PC-9 (cell line): ENCODE measurements around the gene C9. TPM values are rescaled to one million over a fixed set of nuclear protein-coding genes. Genes with fewer than 3 reads are reported as not detected.

Experiments used
- BruUV-seq: library from RNA; stranded (reverse); fragments of 400-500 nt; replicated peaks from 2 replicates; lab custom pipeline; 2021; lab: Mats Ljungman, UMichigan
- CTCF ChIA-PET: fragments of 300-600 bp; sonication (Branson Sonifier 250); formaldehyde crosslinking; loops from one replicate; lab custom pipeline; 2022; ENCODE audit warnings: antibody characterized with exemption; lab: Charles Lee
- POLR2A ChIA-PET: fragments of 300-600 bp; sonication (Branson Sonifier 250); formaldehyde crosslinking; loops from one replicate; lab custom pipeline; 2022; ENCODE audit warnings: antibody characterized with exemption; ENCODE audit not compliant: unreplicated experiment; lab: Charles Lee
- DNase-seq, 2 experiments: peaks; one replicate each; pipeline versions ENCODE4 v3.0.0 to v3.0.0-alpha.2; 2015 to 2022; ENCODE audit warnings: mixed read lengths in 1 of 2
- H2AFZ ChIP-seq: fragments of 200-600 bp; sonication (generic); 2 replicates; pipeline ENCODE4 v1.8.1; 2017; ENCODE audit warnings: antibody characterized with exemption
- H3F3A ChIP-seq: fragments of 200-600 bp; sonication (generic); 2 replicates; pipeline ENCODE4 v1.8.1; 2017; ENCODE audit warnings: antibody characterized with exemption, mild to moderate bottlenecking, low read depth; ENCODE audit not compliant: insufficient read depth
- H3K27ac ChIP-seq: fragments of 200-600 bp; sonication (generic); 2 replicates; pipeline ENCODE4 v1.6.1; 2016; ENCODE audit warnings: mixed run types
- H3K27me3 ChIP-seq: fragments of 200-600 bp; sonication (generic); 2 replicates; pipeline ENCODE4 v1.6.1; 2016; ENCODE audit warnings: low read depth, mixed run types; ENCODE audit not compliant: insufficient read depth
- H3K36me3 ChIP-seq: fragments of 200-600 bp; sonication (generic); 2 replicates; pipeline ENCODE4 v1.6.1; 2016; ENCODE audit warnings: low read depth, mixed run types
- H3K4me1 ChIP-seq: fragments of 200-600 bp; sonication (generic); replicated peaks from 2 replicates; pipeline ENCODE4 v1.6.1; 2016; ENCODE audit warnings: mixed run types; ENCODE audit not compliant: insufficient read depth
- H3K4me2 ChIP-seq: fragments of 200-600 bp; sonication (generic); 2 replicates; pipeline ENCODE4 v1.6.1; 2017; ENCODE audit warnings: mixed run types
- H3K4me3 ChIP-seq: fragments of 200-600 bp; sonication (generic); 2 replicates; pipeline ENCODE4 v1.6.1; 2016; ENCODE audit warnings: mixed run types
- H3K79me2 ChIP-seq: fragments of 200-600 bp; sonication (generic); 2 replicates; pipeline ENCODE4 v1.6.1; 2017; ENCODE audit warnings: low read depth, mixed run types
- H3K9me2 ChIP-seq: fragments of 200-600 bp; sonication (generic); 2 replicates; pipeline ENCODE4 v1.8.1; 2017; ENCODE audit warnings: mild to moderate bottlenecking; ENCODE audit not compliant: insufficient read depth
- H3K9me3 ChIP-seq: fragments of 200-600 bp; sonication (generic); 2 replicates; pipeline ENCODE4 v1.8.1; 2016; ENCODE audit warnings: low read depth; ENCODE audit not compliant: insufficient read depth
- H4K20me1 ChIP-seq: fragments of 200-600 bp; sonication (generic); 2 replicates; pipeline ENCODE4 v1.8.1; 2017; ENCODE audit not compliant: insufficient read depth
- CTCF ChIP-seq: fragments of 200-600 bp; sonication (generic); conservative IDR thresholded peaks from 2 replicates; pipeline ENCODE4 v1.6.1; 2017; ENCODE audit warnings: mixed run types, antibody characterized with exemption, mild to moderate bottlenecking, moderate library complexity
- EZH2 ChIP-seq: fragments of 200-600 bp; sonication (generic); IDR thresholded peaks from 2 replicates; pipeline ENCODE4 v1.8.0; 2017; ENCODE audit warnings: antibody characterized with exemption, low read depth
- intact Hi-C: fragments of 100-400 bp; cut with micrococcal nuclease; formaldehyde crosslinking; loops from one replicate; pipeline ENCODE4 v1.10.0; 2022; ENCODE audit not compliant: unreplicated experiment
- total RNA-seq: library from RNA; stranded (reverse); gene quantifications from 2 replicates; pipeline ENCODE4 v1.2.3, GENCODE V29; 2021

Gene C9
- total RNA-seq, 1 experiment from 2014 or later, result not detected

DNA sequence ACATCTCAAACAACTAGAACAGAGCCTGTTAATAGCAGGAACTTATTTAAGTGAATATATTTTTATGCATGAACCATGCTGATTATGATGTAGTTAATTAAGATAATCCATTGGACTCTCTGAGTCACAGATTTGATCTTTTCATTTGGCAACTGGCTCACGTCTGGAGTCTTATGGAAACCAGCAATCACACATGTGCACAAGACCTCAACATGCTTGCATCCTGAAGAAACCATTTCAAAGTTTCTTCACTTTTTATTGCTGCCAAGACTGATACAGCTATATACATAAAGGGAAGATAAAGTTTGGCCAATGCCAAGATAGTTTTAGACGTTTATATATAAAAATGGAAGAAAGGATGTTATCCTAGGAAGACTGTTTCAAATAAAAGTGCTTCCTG, 13.3 kb upstream of the C9 start:
- Histone ChIP-seq H3K27ac (no peak overlapping the region), H3K4me2 (no peak overlapping the region), H3K4me1 (no peaks in the 10 kb centered on the region), H2AFZ (no peak overlapping the region), H3K36me3 (no peaks in the 10 kb centered on the region), H3K4me3 (no peak overlapping the region), H3K27me3 (no peaks in the 10 kb centered on the region), H3K9me3 (no peaks in the 10 kb centered on the region), H4K20me1 (no peaks in the 10 kb centered on the region), H3F3A (no peaks in the 10 kb centered on the region), H3K9me2 (no peaks in the 10 kb centered on the region), H3K79me2 (no peaks in the 10 kb centered on the region)
- TF ChIP-seq EZH2 (no peak), CTCF (no peak)
- DNase-seq, result peak in 1 of 2 experiments; percentile 8
- POLR2A ChIA-PET, result no interaction called here
- CTCF ChIA-PET, result interaction anchor here (0.6 to 1.7 kb wide), 4 partner anchors 26 to 1844 kb away, joined by 3 to 17 read pairs (median 6); no protein-coding TSS in a partner anchor
- intact Hi-C loops, result loop anchor here (2.0 to 10.0 kb wide), 3 partner anchors 229 to 385 kb away; no protein-coding TSS in a partner anchor
- BruUV-seq, result no TSS peak

GRCh38 chr5:39376293-39376714, 12.0 kb upstream of the C9 start:
- Histone ChIP-seq H3K4me2 (no peak overlapping the region), H3K27me3 (no peaks in the 10 kb centered on the region), H2AFZ (no peak overlapping the region), H3K27ac (no peak overlapping the region), H3K9me3 (no peaks in the 10 kb centered on the region), H3K4me3 (no peak overlapping the region), H3K79me2 (no peaks in the 10 kb centered on the region), H3K9me2 (no peaks in the 10 kb centered on the region), H3F3A (no peaks in the 10 kb centered on the region), H3K4me1 (no peaks in the 10 kb centered on the region), H4K20me1 (no peaks in the 10 kb centered on the region), H3K36me3 (no peaks in the 10 kb centered on the region)
- DNase-seq, result peak; percentile 63 to 66
- intact Hi-C loops, result loop anchor here (1.0 to 10.0 kb wide), 7 partner anchors 48 to 384 kb away; partner anchors contain the start of genes DAB2 and FYB1
- TF ChIP-seq EZH2 (no peak), CTCF (peak; percentile 96)
- POLR2A ChIA-PET, result interaction anchor here (0.5 to 1.0 kb wide), 6 partner anchors 80 to 1639 kb away, joined by 3 to 5 read pairs (median 4); no protein-coding TSS in a partner anchor
- no TSS peak for BruUV-seq
- CTCF ChIA-PET, result interaction anchor here (0.6 to 2.2 kb wide), 27 partner anchors 9 to 229 kb away, joined by 3 to 104 read pairs (median 4); partner anchors contain the start of genes DAB2 and FYB1

DNA sequence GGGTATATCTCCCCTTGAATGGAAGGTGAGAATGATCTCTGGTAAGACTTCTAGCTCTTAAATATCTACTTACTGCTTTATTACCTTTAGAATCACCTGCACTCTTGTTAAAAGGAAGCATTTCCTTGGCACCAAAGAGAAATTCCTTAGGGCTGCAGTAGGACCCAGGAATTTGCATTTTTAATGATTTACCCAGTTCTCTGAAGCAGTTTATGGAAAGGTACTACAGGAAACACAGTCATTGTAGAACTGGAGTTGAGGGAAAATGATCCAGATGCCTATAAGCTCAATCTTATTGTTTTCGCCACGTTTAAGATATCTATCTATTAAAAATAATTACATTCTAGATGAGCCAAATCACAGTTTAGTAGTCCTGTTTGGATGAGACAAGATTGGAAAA, 9.5 kb upstream of the C9 start:
- CTCF ChIA-PET, result interaction anchor here (1.0 kb wide), 1 partner anchor 156 kb away, joined by 4 read pairs; no protein-coding TSS in a partner anchor
- Histone ChIP-seq H3K4me3 (no peak overlapping the region), H3K27ac (no peak overlapping the region), H3K9me3 (no peaks in the 10 kb centered on the region), H3K27me3 (no peaks in the 10 kb centered on the region), H3K4me1 (no peaks in the 10 kb centered on the region), H2AFZ (no peak overlapping the region), H3K79me2 (no peaks in the 10 kb centered on the region), H3K4me2 (no peak overlapping the region), H3K36me3 (no peaks in the 10 kb centered on the region), H4K20me1 (no peaks in the 10 kb centered on the region), H3K9me2 (no peaks in the 10 kb centered on the region), H3F3A (no peaks in the 10 kb centered on the region)
- intact Hi-C loops, result loop anchor here (10.0 kb wide), 1 partner anchor 341 kb away; no protein-coding TSS in a partner anchor
- POLR2A ChIA-PET, result interaction anchor here (0.6 kb wide), 1 partner anchor 360 kb away, joined by 4 read pairs; no protein-coding TSS in a partner anchor
- no TSS peak for BruUV-seq
- DNase-seq, result peak in 1 of 2 experiments; percentile 0
- TF ChIP-seq EZH2, result no peak
- no peak for TF ChIP-seq CTCF
